Measurements from ENCODE around the gene CDT1.

Gene CDT1

GRCh38 chr16:88806491-88807111 lies 3.0 kb downstream of the CDT1 start:
- no peak for DNase-seq

GRCh38 chr16:88807142-88807625 lies 3.6 kb downstream of the CDT1 start:
- DNase-seq = no peak

- no peak for DNase-seq
Measured at GRCh38 chr16:88807626-88808453, 4.3 kb downstream of the CDT1 start.

- no peak for DNase-seq
Measured at GRCh38 chr16:88809068-88809675, 5.6 kb downstream of the CDT1 start.

GRCh38 chr16:88809676-88810165 lies 6.1 kb downstream of the CDT1 start:
- no peak for DNase-seq

GRCh38 chr16:88810166-88810911 lies 6.8 kb downstream of the CDT1 start:
- no peak for DNase-seq

- peak in 3 of 4 experiments; percentile 40 to 69 (median 59) for DNase-seq
Measured at GRCh38 chr16:88810912-88811768, 7.6 kb downstream of the CDT1 start.

- peak; percentile 95 to 98 (median 98) for DNase-seq
Measured at GRCh38 chr16:88811769-88812512, 8.4 kb downstream of the CDT1 start, which contains the start of gene APRT. APRT (minus strand) TSS chr16:88811928; CDS start chr16:88811899, 29 bp downstream.

GRCh38 chr16:88812513-88813268 lies 9.1 kb downstream of the CDT1 start:
- DNase-seq = no peak

GRCh38 chr16:88813269-88814143 lies 9.9 kb downstream of the CDT1 start:
- no peak for DNase-seq

- DNase-seq = no peak
Measured at GRCh38 chr16:88814144-88814502, 10.5 kb downstream of the CDT1 start.

- DNase-seq = no peak
Measured at GRCh38 chr16:88815227-88815626, 11.6 kb downstream of the CDT1 start.

- DNase-seq = peak in 2 of 4 experiments; percentile 22 to 56
Measured at GRCh38 chr16:88815901-88816589, 12.5 kb downstream of the CDT1 start.

- DNase-seq = no peak
Measured at GRCh38 chr16:88816736-88817535, 13.3 kb downstream of the CDT1 start.

- DNase-seq = no peak
Measured at GRCh38 chr16:88817785-88818574, 14.4 kb downstream of the CDT1 start.

- no peak for DNase-seq
Measured at GRCh38 chr16:88818575-88818874, 14.9 kb downstream of the CDT1 start.

GRCh38 chr16:88819126-88819525 lies 15.5 kb downstream of the CDT1 start:
- DNase-seq = no peak
